Caco-2 (cell line): Measurements from ENCODE around the gene SULT2B1. TPM values are rescaled to one million over a fixed set of nuclear protein-coding genes. Genes with fewer than 3 reads are reported as not detected.

Experiments
- BruUV-seq: library from RNA; stranded (reverse); fragments of 400-500 nt; replicated peaks from 2 replicates; lab custom pipeline; 2021; lab: Mats Ljungman, UMichigan
- CTCF ChIA-PET: fragments of 300-600 bp; sonication (Branson Sonifier 250); formaldehyde crosslinking; loops from one replicate; lab custom pipeline; 2022; ENCODE audit warnings: antibody characterized with exemption; lab: Charles Lee
- POLR2A ChIA-PET: fragments of 300-600 bp; sonication (Branson Sonifier 250); formaldehyde crosslinking; loops from one replicate; lab custom pipeline; 2022; ENCODE audit warnings: antibody characterized with exemption; lab: Charles Lee
- DNase-seq, 2 experiments: peaks; one replicate each; pipeline versions ENCODE4 v3.0.0 to v3.0.0-alpha.2; 2020 to 2022
- H3K27me3 ChIP-seq: replicated peaks from 2 replicates; pipeline ENCODE4 v1.6.0; 2011; ENCODE audit warnings: low read length; ENCODE audit not compliant: control insufficient read depth, insufficient read depth
- H3K36me3 ChIP-seq: 2 replicates; pipeline ENCODE4 v1.5.1; 2011; ENCODE audit warnings: low read length; ENCODE audit not compliant: control insufficient read depth, insufficient read depth
- H3K4me1 ChIP-seq: fragments of 250-450 bp; sonication (Bioruptor Pico); 2 replicates; pipeline ENCODE4 v1.5.1; 2020; ENCODE audit warnings: mild to moderate bottlenecking
- H3K4me3 ChIP-seq: 2 replicates; pipeline ENCODE4 v1.5.1; 2011; ENCODE audit warnings: low read depth, mild to moderate bottlenecking, control low read depth, low read length
- H3K9me3 ChIP-seq: fragments of 250-450 bp; sonication (Bioruptor Pico); 2 replicates; pipeline ENCODE4 v1.5.1; 2020; ENCODE audit warnings: mild to moderate bottlenecking, moderate library complexity
- H3K27ac Mint-ChIP-seq: one replicate; pipeline ENCODE4 v1.8.0; 2022; ENCODE audit warnings: mixed read lengths; ENCODE audit not compliant: unreplicated experiment
- H3K27me3 Mint-ChIP-seq: one replicate; pipeline ENCODE4 v1.8.0; 2022; ENCODE audit warnings: mixed read lengths; ENCODE audit not compliant: insufficient read depth, unreplicated experiment
- H3K36me3 Mint-ChIP-seq: one replicate; pipeline ENCODE4 v1.8.0; 2022; ENCODE audit warnings: mild to moderate bottlenecking, mixed read lengths; ENCODE audit not compliant: insufficient read depth, unreplicated experiment
- H3K4me1 Mint-ChIP-seq: one replicate; pipeline ENCODE4 v1.8.0; 2022; ENCODE audit warnings: low read depth, mixed read lengths; ENCODE audit not compliant: unreplicated experiment
- H3K4me3 Mint-ChIP-seq: one replicate; pipeline ENCODE4 v1.8.0; 2022; ENCODE audit warnings: mild to moderate bottlenecking, moderate library complexity, mixed read lengths; ENCODE audit not compliant: unreplicated experiment
- H3K9me3 Mint-ChIP-seq: one replicate; pipeline ENCODE4 v1.8.0; 2022; ENCODE audit warnings: mixed read lengths; ENCODE audit not compliant: unreplicated experiment
- CTCF ChIP-seq, 2 experiments: fragments of 200-600 bp in 1 of 2; IDR thresholded peaks; 1 replicate in 1 of 2; 2 replicates in 1 of 2; pipeline versions ENCODE4 v1.5.1 to v1.8.0; 2011 to 2022; ENCODE audit warnings: antibody characterized with exemption in 1 of 2, control low read depth in 1 of 2, inconsistent platforms in 1 of 2, low read depth in 1 of 2, low read length in 1 of 2, mild to moderate bottlenecking in 1 of 2, moderate library complexity in 1 of 2; ENCODE audit not compliant: insufficient read depth in 1 of 2, severe bottlenecking in 1 of 2, unreplicated experiment in 1 of 2
- intact Hi-C: fragments of 100-400 bp; cut with micrococcal nuclease; formaldehyde crosslinking; loops from one replicate; pipeline ENCODE4 v1.10.0; 2022; ENCODE audit not compliant: unreplicated experiment
- total RNA-seq: library from RNA; stranded (reverse); gene quantifications from 2 replicates; pipeline ENCODE4 v1.2.3, GENCODE V29; 2022

SULT2B1 gene
- total RNA-seq, 1 experiment from 2014 or later: 1.4 TPM

- peak; percentile 86 to 87 for DNase-seq
- H3K9me3 Mint-ChIP-seq: no peaks in the 10 kb centered on the region
- Histone ChIP-seq H3K4me1 (peaks cover 31% of the 10 kb centered on the region), H3K4me3 (no peak overlapping the region), H3K9me3 (no peaks in the 10 kb centered on the region), H3K27me3 (no peaks in the 10 kb centered on the region), H3K36me3 (no peaks in the 10 kb centered on the region)
- H3K27ac Mint-ChIP-seq: peak overlapping the region; percentile 81
- peaks cover 21% of the 10 kb centered on the region for H3K4me1 Mint-ChIP-seq
- POLR2A ChIA-PET: no interaction called here
- peaks cover 11% of the 10 kb centered on the region for H3K36me3 Mint-ChIP-seq
- no TSS peak for BruUV-seq
- no peak for TF ChIP-seq CTCF (IDR thresholded peaks at IDR 0.05; ENCODE audit: insufficient read depth in 1 of 2, low read depth in 1 of 2, low read length in 1 of 2, severe bottlenecking in 1 of 2, unreplicated experiment in 1 of 2)
- no peaks in the 10 kb centered on the region for H3K27me3 Mint-ChIP-seq
- CTCF ChIA-PET: interaction anchor here (0.7 to 1.7 kb wide), 2 partner anchors 19 to 23 kb away, joined by 3 to 5 read pairs; no protein-coding TSS in a partner anchor
- intact Hi-C loops: loop anchor here (1.0 kb wide), 1 partner anchor 11 kb away; no protein-coding TSS in a partner anchor
- H3K4me3 Mint-ChIP-seq: no peak overlapping the region
Measured at GRCh38 chr19:48565090-48565489, 13.1 kb downstream of the SULT2B1 start.

- Histone ChIP-seq H3K4me3 (no peak overlapping the region), H3K27me3 (no peaks in the 10 kb centered on the region), H3K9me3 (no peaks in the 10 kb centered on the region), H3K4me1 (peaks cover 44% of the 10 kb centered on the region), H3K36me3 (no peaks in the 10 kb centered on the region)
- peaks cover 14% of the 10 kb centered on the region for H3K36me3 Mint-ChIP-seq
- BruUV-seq: no TSS peak
- H3K27me3 Mint-ChIP-seq: no peaks in the 10 kb centered on the region
- ChIA-PET CTCF (no interaction called here), POLR2A (interaction anchor here (0.5 kb wide), 1 partner anchor 14 kb away, joined by 5 read pairs; no protein-coding TSS in a partner anchor)
- no peak overlapping the region for H3K4me3 Mint-ChIP-seq
- H3K4me1 Mint-ChIP-seq: peaks cover 33% of the 10 kb centered on the region
- intact Hi-C loops: no loop called here
- no peaks in the 10 kb centered on the region for H3K9me3 Mint-ChIP-seq
- no peak for DNase-seq
- TF ChIP-seq CTCF (IDR thresholded peaks at IDR 0.05; ENCODE audit: insufficient read depth in 1 of 2, low read depth in 1 of 2, low read length in 1 of 2, severe bottlenecking in 1 of 2, unreplicated experiment in 1 of 2): no peak
- H3K27ac Mint-ChIP-seq: peak overlapping the region; percentile 81
Measured at GRCh38 chr19:48568345-48568886, 16.4 kb downstream of the SULT2B1 start.

- Mint-ChIP-seq H3K4me1 (peaks cover 30% of the 10 kb centered on the region), H3K36me3 (peaks cover 14% of the 10 kb centered on the region), H3K27me3 (no peaks in the 10 kb centered on the region), H3K4me3 (no peak overlapping the region), H3K9me3 (no peaks in the 10 kb centered on the region), H3K27ac (no peak overlapping the region)
- ChIA-PET POLR2A (no interaction called here), CTCF (interaction anchor here (0.7 kb wide), 1 partner anchor 80 kb away, joined by 5 read pairs; no protein-coding TSS in a partner anchor)
- Histone ChIP-seq H3K36me3 (no peaks in the 10 kb centered on the region), H3K4me1 (peaks cover 47% of the 10 kb centered on the region), H3K27me3 (no peaks in the 10 kb centered on the region), H3K9me3 (no peaks in the 10 kb centered on the region), H3K4me3 (no peak overlapping the region)
- intact Hi-C loops: no loop called here
- no peak for DNase-seq
- no TSS peak for BruUV-seq
- TF ChIP-seq CTCF (IDR thresholded peaks at IDR 0.05; ENCODE audit: insufficient read depth in 1 of 2, low read depth in 1 of 2, low read length in 1 of 2, severe bottlenecking in 1 of 2, unreplicated experiment in 1 of 2): no peak
Measured at GRCh38 chr19:48569814-48570213, 17.8 kb downstream of the SULT2B1 start.
